NCI-H69 (cell line): ENCODE data around the gene SLC46A1.

Experiments
- DNase-seq: peaks from one replicate; lab custom pipeline; 2025; lab: John Stamatoyannopoulos, UW

The SLC46A1 gene

GRCh38 chr17:28404007-28404406 is 2.0 kb downstream of the SLC46A1 start:
- DNase-seq = no peak

- DNase-seq = no peak
Measured at GRCh38 chr17:28402844-28403243, 3.2 kb downstream of the SLC46A1 start.

DNA sequence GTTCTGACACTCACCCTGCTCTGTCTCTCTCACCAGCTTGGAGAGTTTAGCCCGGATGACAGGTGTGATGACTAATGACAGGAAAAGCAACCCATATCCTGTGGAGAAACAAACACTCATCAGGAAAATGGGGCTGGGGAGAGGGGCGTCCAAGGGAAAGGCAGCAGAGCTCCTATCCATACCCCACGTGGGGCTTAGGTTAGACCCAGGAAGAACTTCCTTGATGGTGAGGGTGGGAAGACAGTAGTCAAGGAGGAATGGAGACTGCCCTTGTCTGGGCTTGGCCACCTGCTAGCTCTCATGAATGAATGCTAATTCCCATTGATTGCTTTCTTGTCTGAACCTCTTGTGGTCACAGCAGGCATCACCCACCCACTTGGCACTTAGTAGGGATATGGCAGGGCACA is 3.8 kb downstream of the SLC46A1 start:
- peak; percentile 80 for DNase-seq

DNA sequence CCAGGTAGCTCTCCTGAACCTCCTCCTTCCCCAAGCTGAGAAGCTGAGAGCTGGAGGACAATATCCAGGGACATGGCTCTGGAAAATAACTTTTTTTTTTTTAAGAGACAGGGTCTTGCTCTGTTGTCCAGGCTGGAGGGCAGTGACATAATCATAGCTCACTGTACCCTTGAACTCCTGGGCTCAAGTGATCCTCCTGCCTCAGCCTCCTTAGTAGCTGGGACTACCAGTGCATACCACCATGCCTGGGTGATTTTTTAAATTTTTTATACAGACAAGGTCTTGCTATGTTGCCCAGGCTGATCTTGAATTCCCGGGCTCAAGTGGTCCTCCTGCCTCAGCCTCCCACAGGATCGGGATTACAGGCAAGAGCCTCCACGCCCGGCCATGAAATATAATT is 6.2 kb downstream of the SLC46A1 start:
- DNase-seq = no peak

- peak; percentile 38 for DNase-seq
Measured at GRCh38 chr17:28398280-28398981, 7.6 kb downstream of the SLC46A1 start.

DNA sequence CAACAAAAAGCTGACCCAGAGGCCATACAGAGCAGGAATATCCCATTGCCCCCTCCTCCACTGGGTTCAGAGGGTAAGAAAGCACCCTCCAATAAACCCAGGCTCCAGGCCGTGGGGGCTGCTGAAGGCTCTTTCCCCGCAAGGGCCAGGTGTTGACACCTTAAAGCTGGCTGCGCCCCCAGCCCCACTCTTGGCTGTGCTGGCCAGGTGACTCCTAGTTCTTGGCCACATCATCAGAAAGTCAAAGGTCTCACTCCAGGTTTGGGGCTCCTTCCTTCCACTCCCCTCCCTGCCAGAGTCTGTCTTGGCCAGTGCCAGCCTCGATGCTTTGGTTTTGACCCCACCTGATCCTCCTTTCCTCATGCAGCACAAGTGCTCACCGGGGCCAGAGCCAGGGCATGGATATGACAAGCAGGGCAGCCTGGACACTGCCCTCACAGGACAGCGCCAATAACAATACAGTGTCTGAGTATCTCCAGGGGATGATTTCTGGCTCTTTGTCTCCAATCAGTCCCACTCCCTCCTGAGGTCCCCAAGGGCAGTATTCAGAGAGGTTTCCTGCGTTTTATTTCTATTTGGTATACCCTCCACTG is 8.2 kb downstream of the SLC46A1 start:
- no peak for DNase-seq

DNA sequence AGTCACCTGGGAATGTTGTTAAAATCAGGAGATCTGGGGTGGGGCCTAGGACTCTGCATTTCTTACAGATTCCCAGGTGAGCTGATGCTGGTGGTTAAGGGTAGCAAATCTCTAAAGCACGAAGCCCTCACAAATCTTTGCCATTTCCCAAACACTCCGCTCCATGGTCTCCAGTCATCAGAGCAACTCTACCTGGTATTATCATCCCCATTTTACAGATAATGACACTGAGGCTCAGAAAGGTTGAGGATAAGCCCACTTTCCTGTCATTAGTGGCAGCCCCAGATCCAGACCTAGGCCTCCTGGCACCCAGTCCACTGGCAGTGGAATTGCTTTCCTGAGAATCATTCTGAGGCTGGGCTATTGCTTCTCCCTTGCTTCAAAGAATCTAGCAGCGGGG is 8.7 kb downstream of the SLC46A1 start:
- DNase-seq = no peak

GRCh38 chr17:28396635-28397239 is 9.3 kb downstream of the SLC46A1 start:
- DNase-seq = no peak

- DNase-seq = no peak
Measured at GRCh38 chr17:28395968-28396367, 10.0 kb downstream of the SLC46A1 start.

GRCh38 chr17:28395426-28395825 is 10.6 kb downstream of the SLC46A1 start:
- no peak for DNase-seq

- no peak for DNase-seq
Measured at GRCh38 chr17:28394337-28395116, 11.5 kb downstream of the SLC46A1 start.

DNA sequence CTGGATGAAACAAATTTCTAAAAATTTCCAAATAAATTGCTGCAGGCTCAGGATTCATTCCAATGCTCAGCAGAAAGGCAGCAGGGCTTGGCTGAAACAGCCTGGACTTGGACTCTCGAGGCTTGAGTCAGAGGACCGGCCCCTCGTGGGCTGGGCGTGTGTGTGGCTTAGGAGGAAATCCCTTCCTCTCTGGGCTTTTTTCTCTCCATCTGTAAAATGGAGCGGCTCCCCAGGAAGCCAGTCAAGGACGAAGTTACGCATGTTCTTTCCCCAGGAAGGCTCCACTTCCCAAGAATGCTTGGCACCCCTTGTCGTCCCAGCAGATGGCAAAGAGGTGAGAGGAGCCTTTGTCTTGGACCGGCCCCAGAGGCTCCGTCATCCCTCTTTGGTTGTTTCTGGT is 13.5 kb downstream of the SLC46A1 start:
- no peak for DNase-seq

- no peak for DNase-seq
Measured at GRCh38 chr17:28391401-28391800, 14.6 kb downstream of the SLC46A1 start.

DNA sequence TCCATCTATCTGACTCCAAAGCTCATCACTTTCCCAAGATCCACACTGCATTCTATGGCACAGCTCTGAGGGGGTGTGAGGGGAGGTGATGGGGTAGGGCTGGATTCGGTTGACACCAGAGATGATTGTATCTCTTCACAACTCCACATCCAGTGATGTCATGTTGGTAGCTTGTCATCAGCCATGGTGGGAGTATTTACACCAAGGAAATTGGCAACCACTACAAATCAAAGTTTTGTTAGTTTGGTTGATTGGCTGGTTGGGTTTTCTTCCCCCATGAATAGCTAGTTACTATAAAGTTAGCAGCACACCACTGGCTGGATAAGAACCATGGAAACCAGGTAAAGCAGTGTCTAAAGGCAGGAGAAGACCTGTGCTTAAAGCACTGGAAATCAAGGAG is 15.0 kb downstream of the SLC46A1 start:
- DNase-seq = no peak

- no peak for DNase-seq
Measured at GRCh38 chr17:28390563-28390962, 15.4 kb downstream of the SLC46A1 start.

DNA sequence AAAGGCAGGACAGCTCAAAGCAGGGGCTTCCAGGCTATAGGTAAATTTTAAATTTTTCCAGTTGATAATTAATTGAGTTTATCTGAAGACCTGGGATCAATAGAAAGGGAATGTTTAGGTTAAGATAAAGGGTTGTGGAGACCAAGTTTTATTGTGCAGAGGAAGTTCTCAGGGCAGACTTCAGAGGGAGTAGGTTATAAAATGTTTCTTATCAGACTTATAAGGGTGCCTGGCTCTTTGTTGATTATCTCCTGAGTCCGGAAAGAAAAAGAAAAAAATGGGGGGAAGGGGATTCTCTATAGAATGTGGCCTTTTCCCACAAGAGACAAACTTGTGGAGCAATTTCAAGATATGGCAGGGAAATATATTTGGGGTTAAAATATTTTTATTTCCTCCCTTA is 15.9 kb downstream of the SLC46A1 start:
- DNase-seq = no peak

- DNase-seq = no peak
Measured at GRCh38 chr17:28388106-28388505, 17.9 kb downstream of the SLC46A1 start.

DNA sequence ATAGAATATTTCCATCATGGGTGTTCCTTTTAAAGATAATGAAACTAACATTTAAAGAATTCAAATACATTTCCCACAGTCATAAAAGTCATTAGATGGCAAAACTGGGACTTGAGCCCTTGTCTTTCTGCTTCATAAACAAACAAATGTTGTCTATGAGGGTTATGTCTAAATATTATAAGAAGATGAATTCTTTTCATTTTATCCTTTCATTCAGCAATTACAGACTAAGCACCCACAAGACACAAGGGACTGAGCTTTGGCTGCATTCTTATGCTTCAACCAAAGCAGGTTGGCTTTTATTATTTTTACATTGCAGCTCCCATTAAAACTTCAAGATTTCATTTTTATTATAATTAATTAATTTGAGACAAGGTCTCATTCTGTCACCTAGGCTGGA is 19.6 kb downstream of the SLC46A1 start:
- no peak for DNase-seq

GRCh38 chr17:28385406-28385805 is 20.6 kb downstream of the SLC46A1 start:
- DNase-seq = no peak

- no peak for DNase-seq
Measured at GRCh38 chr17:28385037-28385400, 21.0 kb downstream of the SLC46A1 start.

GRCh38 chr17:28384281-28385036 is 21.6 kb downstream of the SLC46A1 start:
- DNase-seq = peak; percentile 82
